SK-N-SH treated with all-trans-retinoic acid at 6 μM for 48 hours (cell line): ENCODE data around the gene RBM4.

Source experiments
- ARNTL ChIP-seq: fragments of 450-650 bp; formaldehyde crosslinking; IDR thresholded peaks from 2 replicates; pipeline ENCODE4 v1.5.0; 2020; ENCODE audit warnings: low read depth, mild to moderate bottlenecking, moderate library complexity, borderline replicate concordance
- BACH2 ChIP-seq: fragments of 250-450 bp; sonication (Bioruptor Pico); IDR thresholded peaks from 2 replicates; pipeline ENCODE4 v1.9.0; 2021; ENCODE audit warnings: mild to moderate bottlenecking, borderline replicate concordance
- ESRRG ChIP-seq: fragments of 250-450 bp; sonication (Bioruptor Pico); IDR thresholded peaks from 2 replicates; pipeline ENCODE4 v1.6.1; 2021; ENCODE audit warnings: mild to moderate bottlenecking
- ISL1 ChIP-seq: fragments of 250-450 bp; sonication (Bioruptor Pico); IDR thresholded peaks from 2 replicates; pipeline ENCODE4 v2.1.2; 2022; ENCODE audit warnings: mild to moderate bottlenecking, moderate library complexity
- OSR1 ChIP-seq: fragments of 250-450 bp; sonication (Bioruptor Pico); IDR thresholded peaks from 2 replicates; pipeline ENCODE4 v1.8.0; 2022; ENCODE audit warnings: moderate library complexity, mild to moderate bottlenecking, inconsistent platforms
- PPARA ChIP-seq: fragments of 250-450 bp; sonication (Bioruptor Pico); IDR thresholded peaks from 2 replicates; pipeline ENCODE4 v1.5.0; 2020; ENCODE audit warnings: mild to moderate bottlenecking, borderline replicate concordance
- RARB ChIP-seq: fragments of 250-450 bp; sonication (Bioruptor Pico); IDR thresholded peaks from 2 replicates; pipeline ENCODE4 v1.8.0; 2021; ENCODE audit warnings: mild to moderate bottlenecking, moderate library complexity
- TOX ChIP-seq: fragments of 250-450 bp; sonication (Bioruptor Pico); IDR thresholded peaks from 2 replicates; pipeline ENCODE4 v1.8.0; 2021; ENCODE audit warnings: mild to moderate bottlenecking, moderate library complexity, borderline replicate concordance
- ZFP3 ChIP-seq: fragments of 250-450 bp; sonication (Bioruptor Pico); IDR thresholded peaks from 2 replicates; pipeline ENCODE4 v1.5.0; 2020; ENCODE audit warnings: mild to moderate bottlenecking, moderate library complexity
- ZFP30 ChIP-seq: fragments of 450-650 bp; formaldehyde crosslinking; IDR thresholded peaks from 2 replicates; pipeline ENCODE4 v1.5.0; 2022; ENCODE audit warnings: mild to moderate bottlenecking, moderate library complexity
- ZNF70 ChIP-seq: fragments of 450-650 bp; formaldehyde crosslinking; IDR thresholded peaks from 2 replicates; pipeline ENCODE4 v1.5.0; 2020; ENCODE audit warnings: mild to moderate bottlenecking, moderate library complexity
- TF ChIP-seq, protein P1 (sequence below): fragments of 250-450 bp; sonication (Bioruptor Pico); IDR thresholded peaks from 2 replicates; pipeline ENCODE4 v1.8.0; 2020; ENCODE audit warnings: mild to moderate bottlenecking, moderate library complexity, borderline replicate concordance
- TF ChIP-seq, protein P2 (sequence below): fragments of 250-450 bp; sonication (Bioruptor Pico); IDR thresholded peaks from 2 replicates; pipeline ENCODE4 v1.5.0; 2020; ENCODE audit warnings: mild to moderate bottlenecking, moderate library complexity
- TF ChIP-seq, protein P3 (sequence below): fragments of 250-450 bp; sonication (Bioruptor Pico); IDR thresholded peaks from 2 replicates; pipeline ENCODE4 v1.5.1; 2020; ENCODE audit warnings: low read depth, mild to moderate bottlenecking, moderate library complexity

DNA sequence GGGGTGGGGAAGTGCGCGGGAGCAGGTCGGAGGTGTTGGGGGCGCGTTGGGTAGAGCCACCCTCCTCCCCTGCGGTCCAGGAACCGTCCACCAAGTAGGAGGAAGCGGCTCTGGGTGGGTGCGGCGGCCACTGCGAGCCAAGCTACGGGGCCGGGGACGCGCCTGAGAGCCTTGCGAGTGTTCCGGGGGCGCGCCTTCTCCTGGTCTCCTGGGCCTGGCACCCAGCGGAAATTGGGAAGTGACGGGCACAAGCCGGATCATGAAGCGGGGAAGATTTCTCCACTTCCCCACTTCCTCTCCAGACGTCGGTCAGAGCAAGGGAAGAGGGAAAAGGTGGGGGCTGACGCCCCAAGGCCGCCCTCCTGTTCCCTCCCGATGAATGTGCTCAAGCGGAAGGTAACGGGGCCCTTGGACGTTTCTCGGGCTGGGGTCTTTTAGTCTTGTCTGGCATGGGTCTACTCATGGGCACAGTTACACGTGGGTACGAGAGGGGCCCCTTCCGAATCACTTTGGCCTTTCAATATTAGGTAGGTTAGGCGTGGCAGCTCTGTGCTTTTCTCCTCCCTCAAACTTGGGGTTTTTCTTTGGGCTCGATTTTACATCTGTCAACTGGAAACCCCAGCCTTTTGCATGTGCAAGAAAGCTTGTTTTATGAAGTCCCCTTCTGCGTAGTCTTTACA lies 21.2 kb upstream of the RBM4 start:
- TF ChIP-seq TOX (CRISPR knock-in tag) (no peak), ISL1 (0 out of 2 replicates have a peak, but pooled peaks have one; percentile 4), OSR1 (CRISPR knock-in tag) (no peak), PPARA (CRISPR knock-in tag) (no peak), ZNF70 (no peak), ARNTL (CRISPR knock-in tag) (no peak), BACH2 (no peak), ESRRG (no peak), ZFP3 (no peak; the same call in 1 of the 2 replicates), ZFP30 (no peak), RARB (CRISPR knock-in tag) (no peak)
- TF ChIP-seq, protein P1, sequence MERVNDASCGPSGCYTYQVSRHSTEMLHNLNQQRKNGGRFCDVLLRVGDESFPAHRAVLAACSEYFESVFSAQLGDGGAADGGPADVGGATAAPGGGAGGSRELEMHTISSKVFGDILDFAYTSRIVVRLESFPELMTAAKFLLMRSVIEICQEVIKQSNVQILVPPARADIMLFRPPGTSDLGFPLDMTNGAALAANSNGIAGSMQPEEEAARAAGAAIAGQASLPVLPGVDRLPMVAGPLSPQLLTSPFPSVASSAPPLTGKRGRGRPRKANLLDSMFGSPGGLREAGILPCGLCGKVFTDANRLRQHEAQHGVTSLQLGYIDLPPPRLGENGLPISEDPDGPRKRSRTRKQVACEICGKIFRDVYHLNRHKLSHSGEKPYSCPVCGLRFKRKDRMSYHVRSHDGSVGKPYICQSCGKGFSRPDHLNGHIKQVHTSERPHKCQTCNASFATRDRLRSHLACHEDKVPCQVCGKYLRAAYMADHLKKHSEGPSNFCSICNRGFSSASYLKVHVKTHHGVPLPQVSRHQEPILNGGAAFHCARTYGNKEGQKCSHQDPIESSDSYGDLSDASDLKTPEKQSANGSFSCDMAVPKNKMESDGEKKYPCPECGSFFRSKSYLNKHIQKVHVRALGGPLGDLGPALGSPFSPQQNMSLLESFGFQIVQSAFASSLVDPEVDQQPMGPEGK (CRISPR knock-in tag), result no peak
- TF ChIP-seq, protein P2, sequence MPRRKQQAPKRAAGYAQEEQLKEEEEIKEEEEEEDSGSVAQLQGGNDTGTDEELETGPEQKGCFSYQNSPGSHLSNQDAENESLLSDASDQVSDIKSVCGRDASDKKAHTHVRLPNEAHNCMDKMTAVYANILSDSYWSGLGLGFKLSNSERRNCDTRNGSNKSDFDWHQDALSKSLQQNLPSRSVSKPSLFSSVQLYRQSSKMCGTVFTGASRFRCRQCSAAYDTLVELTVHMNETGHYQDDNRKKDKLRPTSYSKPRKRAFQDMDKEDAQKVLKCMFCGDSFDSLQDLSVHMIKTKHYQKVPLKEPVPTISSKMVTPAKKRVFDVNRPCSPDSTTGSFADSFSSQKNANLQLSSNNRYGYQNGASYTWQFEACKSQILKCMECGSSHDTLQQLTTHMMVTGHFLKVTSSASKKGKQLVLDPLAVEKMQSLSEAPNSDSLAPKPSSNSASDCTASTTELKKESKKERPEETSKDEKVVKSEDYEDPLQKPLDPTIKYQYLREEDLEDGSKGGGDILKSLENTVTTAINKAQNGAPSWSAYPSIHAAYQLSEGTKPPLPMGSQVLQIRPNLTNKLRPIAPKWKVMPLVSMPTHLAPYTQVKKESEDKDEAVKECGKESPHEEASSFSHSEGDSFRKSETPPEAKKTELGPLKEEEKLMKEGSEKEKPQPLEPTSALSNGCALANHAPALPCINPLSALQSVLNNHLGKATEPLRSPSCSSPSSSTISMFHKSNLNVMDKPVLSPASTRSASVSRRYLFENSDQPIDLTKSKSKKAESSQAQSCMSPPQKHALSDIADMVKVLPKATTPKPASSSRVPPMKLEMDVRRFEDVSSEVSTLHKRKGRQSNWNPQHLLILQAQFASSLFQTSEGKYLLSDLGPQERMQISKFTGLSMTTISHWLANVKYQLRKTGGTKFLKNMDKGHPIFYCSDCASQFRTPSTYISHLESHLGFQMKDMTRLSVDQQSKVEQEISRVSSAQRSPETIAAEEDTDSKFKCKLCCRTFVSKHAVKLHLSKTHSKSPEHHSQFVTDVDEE (CRISPR knock-in tag), result 0 out of 2 replicates have a peak, but pooled peaks have one; percentile 5
- TF ChIP-seq, protein P3, sequence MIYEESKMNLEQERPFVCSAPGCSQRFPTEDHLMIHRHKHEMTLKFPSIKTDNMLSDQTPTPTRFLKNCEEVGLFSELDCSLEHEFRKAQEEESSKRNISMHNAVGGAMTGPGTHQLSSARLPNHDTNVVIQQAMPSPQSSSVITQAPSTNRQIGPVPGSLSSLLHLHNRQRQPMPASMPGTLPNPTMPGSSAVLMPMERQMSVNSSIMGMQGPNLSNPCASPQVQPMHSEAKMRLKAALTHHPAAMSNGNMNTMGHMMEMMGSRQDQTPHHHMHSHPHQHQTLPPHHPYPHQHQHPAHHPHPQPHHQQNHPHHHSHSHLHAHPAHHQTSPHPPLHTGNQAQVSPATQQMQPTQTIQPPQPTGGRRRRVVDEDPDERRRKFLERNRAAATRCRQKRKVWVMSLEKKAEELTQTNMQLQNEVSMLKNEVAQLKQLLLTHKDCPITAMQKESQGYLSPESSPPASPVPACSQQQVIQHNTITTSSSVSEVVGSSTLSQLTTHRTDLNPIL, result no peak
